HG03108 (cell line): Measurements from ENCODE around the gene IRF3.

Source experiments
- ATAC-seq: cut with Tn5 transposase; IDR thresholded peaks from one replicate; pipeline ENCODE4 v1.9.1; 2021; ENCODE audit warnings: moderate library complexity; ENCODE audit not compliant: unreplicated experiment

Gene IRF3

GRCh38 chr19:49687566-49688316 lies 22.1 kb upstream of the IRF3 start:
- ATAC-seq: no peak

GRCh38 chr19:49687150-49687549 lies 21.5 kb upstream of the IRF3 start:
- ATAC-seq: no peak

- no peak for ATAC-seq
These were observed 20.9 kb upstream of the IRF3 start for GRCh38 chr19:49686503-49687088.

GRCh38 chr19:49685845-49686332 lies 20.2 kb upstream of the IRF3 start:
- ATAC-seq: no peak

GRCh38 chr19:49684983-49685553 lies 19.4 kb upstream of the IRF3 start:
- no peak for ATAC-seq

GRCh38 chr19:49684251-49684982 lies 18.8 kb upstream of the IRF3 start:
- ATAC-seq: no peak

GRCh38 chr19:49683814-49684250 lies 18.2 kb upstream of the IRF3 start:
- ATAC-seq: no peak

- ATAC-seq: no peak
These were observed 16.6 kb upstream of the IRF3 start for GRCh38 chr19:49682274-49682673.

GRCh38 chr19:49681830-49682229 lies 16.2 kb upstream of the IRF3 start:
- ATAC-seq: no peak

- ATAC-seq: no peak
These were observed 15.0 kb upstream of the IRF3 start for GRCh38 chr19:49680421-49681351.

- no peak for ATAC-seq
These were observed 14.2 kb upstream of the IRF3 start for GRCh38 chr19:49679771-49680413.

- ATAC-seq: no peak
These were observed 13.5 kb upstream of the IRF3 start for GRCh38 chr19:49678985-49679770.

- no peak for ATAC-seq
These were observed 12.4 kb upstream of the IRF3 start for GRCh38 chr19:49677901-49678674.

GRCh38 chr19:49677231-49677900 lies 11.7 kb upstream of the IRF3 start, which contains the start of gene PRMT1:
Gene PRMT1 (plus strand): TSS chr19:49677271. CDS start chr19:49677281, 10 bp downstream.
- no peak for ATAC-seq

GRCh38 chr19:49676784-49677230 lies 11.2 kb upstream of the IRF3 start:
- peak; percentile 62 for ATAC-seq

- peak; percentile 17 for ATAC-seq
These were observed 10.6 kb upstream of the IRF3 start for GRCh38 chr19:49676136-49676783.
